GM23248 (cell line): ENCODE results near the gene KCNG2. TPM values are rescaled to one million over a fixed set of nuclear protein-coding genes. Genes with fewer than 3 reads are reported as not detected.

Source experiments
- DNase-seq: peaks from one replicate; pipeline ENCODE4 v3.0.0-alpha.2; 2015
- H2AFZ ChIP-seq: fragments of 200-600 bp; sonication (generic); 2 replicates; pipeline ENCODE4 v1.6.1; 2016; ENCODE audit warnings: antibody characterized with exemption
- H3F3A ChIP-seq: fragments of 200-600 bp; sonication (generic); 2 replicates; pipeline ENCODE4 v1.6.1; 2016; ENCODE audit warnings: mild to moderate bottlenecking, antibody characterized with exemption, mixed run types; ENCODE audit not compliant: insufficient read depth
- H3K27ac ChIP-seq: fragments of 200-600 bp; sonication (generic); 2 replicates; pipeline ENCODE4 v1.5.1; 2016; ENCODE audit warnings: mild to moderate bottlenecking
- H3K27me3 ChIP-seq: fragments of 200-600 bp; sonication (generic); replicated peaks from 2 replicates; pipeline ENCODE4 v1.6.1; 2016; ENCODE audit warnings: mild to moderate bottlenecking; ENCODE audit not compliant: insufficient read depth
- H3K36me3 ChIP-seq: fragments of 200-600 bp; sonication (generic); 2 replicates; pipeline ENCODE4 v1.6.1; 2016; ENCODE audit warnings: low read depth, mild to moderate bottlenecking
- H3K4me1 ChIP-seq: fragments of 200-600 bp; sonication (generic); 2 replicates; pipeline ENCODE4 v1.6.1; 2016; ENCODE audit warnings: mild to moderate bottlenecking; ENCODE audit not compliant: insufficient read depth
- H3K4me2 ChIP-seq: fragments of 200-600 bp; sonication (generic); one replicate; pipeline ENCODE4 v1.6.1; 2016; ENCODE audit warnings: mild to moderate bottlenecking; ENCODE audit not compliant: unreplicated experiment
- H3K4me3 ChIP-seq: fragments of 200-600 bp; sonication (generic); 2 replicates; pipeline ENCODE4 v1.5.1; 2016; ENCODE audit warnings: mild to moderate bottlenecking
- H3K79me2 ChIP-seq: fragments of 200-600 bp; sonication (generic); 2 replicates; pipeline ENCODE4 v1.6.1; 2016; ENCODE audit warnings: mild to moderate bottlenecking; ENCODE audit not compliant: insufficient read depth
- H3K9ac ChIP-seq: fragments of 200-600 bp; sonication (generic); 2 replicates; pipeline ENCODE4 v1.6.1; 2016; ENCODE audit warnings: mild to moderate bottlenecking
- H3K9me2 ChIP-seq: fragments of 200-600 bp; sonication (generic); 2 replicates; pipeline ENCODE4 v1.6.1; 2016; ENCODE audit warnings: mixed run types, mild to moderate bottlenecking, moderate library complexity; ENCODE audit not compliant: insufficient read depth
- H3K9me3 ChIP-seq: fragments of 200-600 bp; sonication (generic); one replicate; pipeline ENCODE4 v1.6.1; 2017; ENCODE audit warnings: low read depth
- H4K20me1 ChIP-seq: fragments of 200-600 bp; sonication (generic); 2 replicates; pipeline ENCODE4 v1.6.0; 2016; ENCODE audit not compliant: insufficient read depth
- EZH2 ChIP-seq: fragments of 200-600 bp; sonication (generic); IDR thresholded peaks from 2 replicates; pipeline ENCODE4 v1.6.1; 2018; ENCODE audit warnings: antibody characterized with exemption, mild to moderate bottlenecking; ENCODE audit not compliant: insufficient read depth, poor library complexity, severe bottlenecking
- EZH2phosphoT487 ChIP-seq: fragments of 200-600 bp; sonication (generic); IDR thresholded peaks from 2 replicates; pipeline ENCODE4 v1.6.1; 2018; ENCODE audit warnings: antibody characterized with exemption, moderate library complexity, mild to moderate bottlenecking, low read depth; ENCODE audit not compliant: insufficient read depth
- WGBS, 2 experiments: methylation state at CpG; one replicate each; pipeline ENCODE4 v1.1.6; 2015 to 2017; ENCODE audit warnings: low lambda C conversion rate in 2 of 2, low coverage in 1 of 2; ENCODE audit errors: missing lambda C conversion rate in 2 of 2; 5-methylcytosine and 5-hydroxymethylcytosine counted together
- in situ Hi-C: fragments of 300-500 bp; cut with MboI; formaldehyde crosslinking; loops from 2 replicates; pipeline ENCODE4 v1.15.0; 2020
- polyA plus RNA-seq: library from polyadenylated mRNA; unstranded; fragments of >200 nt; fragmentation: Nextera tagmentation; extraction: Ambion mirVana; gene quantifications from 2 replicates; pipeline ENCODE4 v1.2.1, GENCODE V29; 2016
- total RNA-seq: library from RNA; depleted of rRNA; stranded (reverse); fragments of >200 nt; shearing (Covaris generic); gene quantifications from 2 replicates; pipeline ENCODE4 v1.2.3, GENCODE V29; 2014

Gene KCNG2
- total and polyA plus RNA-seq, 2 experiments from 2014 or later = not detected

- Histone ChIP-seq H3K27me3 (peaks cover 48% of the 10 kb centered on the region), H3K4me1 (no peaks in the 10 kb centered on the region), H3K79me2 (no peaks in the 10 kb centered on the region), H3K9ac (no peak overlapping the region), H4K20me1 (no peaks in the 10 kb centered on the region), H3K9me2 (no peaks in the 10 kb centered on the region), H2AFZ (no peak overlapping the region), H3K9me3 (no peaks in the 10 kb centered on the region), H3K27ac (no peak overlapping the region), H3K36me3 (no peaks in the 10 kb centered on the region), H3F3A (no peaks in the 10 kb centered on the region), H3K4me2 (no peak overlapping the region), H3K4me3 (no peak overlapping the region)
- DNase-seq = no peak
- in situ Hi-C loops = no loop called here
- 38 to 39% methylated on average over 9 of the region's 9 CpGs for WGBS, 2 experiments
- TF ChIP-seq EZH2phosphoT487 (no peak), EZH2 (no peak)
Measured at GRCh38 chr18:79815657-79816056, 17.9 kb downstream of the KCNG2 start.

- H3K4me1 ChIP-seq = no peaks in the 10 kb centered on the region
- H3K27ac ChIP-seq = no peak overlapping the region
- no peak overlapping the region for H3K4me3 ChIP-seq
- no peaks in the 10 kb centered on the region for H4K20me1 ChIP-seq
- H3K9me2 ChIP-seq = no peaks in the 10 kb centered on the region
- no peak for DNase-seq
- no peaks in the 10 kb centered on the region for H3K9me3 ChIP-seq
- peaks cover 50% of the 10 kb centered on the region for H3K27me3 ChIP-seq
- TF ChIP-seq EZH2 (no peak), EZH2phosphoT487 (no peak)
- no peak overlapping the region for H2AFZ ChIP-seq
- whole genome bisulfite sequencing, 2 experiments = 22 to 37% methylated on average over 7 to 14 of the region's 14 CpGs
- H3K79me2 ChIP-seq = no peaks in the 10 kb centered on the region
- in situ Hi-C loops = no loop called here
- H3K4me2 ChIP-seq = no peak overlapping the region
- no peaks in the 10 kb centered on the region for H3K36me3 ChIP-seq
- H3F3A ChIP-seq = no peaks in the 10 kb centered on the region
- H3K9ac ChIP-seq = no peak overlapping the region
Measured at GRCh38 chr18:79816092-79816491, 18.4 kb downstream of the KCNG2 start.

GRCh38 chr18:79816981-79817606 lies 19.4 kb downstream of the KCNG2 start:
- H3K9me2 ChIP-seq = no peaks in the 10 kb centered on the region

GRCh38 chr18:79817607-79817998 lies 19.9 kb downstream of the KCNG2 start:
- DNase-seq = no peak
- Histone ChIP-seq H2AFZ (no peak overlapping the region), H3K9ac (no peak overlapping the region), H3K27me3 (peaks cover 36% of the 10 kb centered on the region), H3K36me3 (no peaks in the 10 kb centered on the region), H3K27ac (no peak overlapping the region), H3K9me3 (no peaks in the 10 kb centered on the region), H3K4me2 (no peak overlapping the region), H3K79me2 (no peaks in the 10 kb centered on the region), H3F3A (no peaks in the 10 kb centered on the region), H4K20me1 (no peaks in the 10 kb centered on the region), H3K4me1 (no peaks in the 10 kb centered on the region), H3K9me2 (no peaks in the 10 kb centered on the region), H3K4me3 (no peak overlapping the region)
- in situ Hi-C loops = no loop called here
- no peak for TF ChIP-seq EZH2
- 53 to 59% methylated on average over 8 of the region's 8 CpGs for WGBS, 2 experiments

More at GRCh38 chr18:79816981-79817606, 19.4 kb downstream of the KCNG2 start:
- H3K4me3 ChIP-seq = no peak overlapping the region
- in situ Hi-C loops = no loop called here
- peaks cover 40% of the 10 kb centered on the region for H3K27me3 ChIP-seq
- no peak for DNase-seq
- H3K36me3 ChIP-seq = no peaks in the 10 kb centered on the region
- no peaks in the 10 kb centered on the region for H3K9me3 ChIP-seq
- H3K9ac ChIP-seq = no peak overlapping the region
- no peaks in the 10 kb centered on the region for H3F3A ChIP-seq
- H3K4me1 ChIP-seq = no peaks in the 10 kb centered on the region
- no peaks in the 10 kb centered on the region for H3K79me2 ChIP-seq
- no peak overlapping the region for H2AFZ ChIP-seq
- 52% methylated on average over 18 of the region's 18 CpGs for WGBS, 2 experiments
- H3K27ac ChIP-seq = no peak overlapping the region
- no peak overlapping the region for H3K4me2 ChIP-seq
- no peaks in the 10 kb centered on the region for H4K20me1 ChIP-seq
- TF ChIP-seq EZH2 (no peak), EZH2phosphoT487 (no peak)

GRCh38 chr18:79818036-79818435 lies 20.3 kb downstream of the KCNG2 start:
- H3K27me3 ChIP-seq = peaks cover 36% of the 10 kb centered on the region
- WGBS, 2 experiments = 40 to 44% methylated on average over 12 to 14 of the region's 14 CpGs
- no peaks in the 10 kb centered on the region for H3F3A ChIP-seq
- DNase-seq = peak; percentile 32
- no peaks in the 10 kb centered on the region for H3K36me3 ChIP-seq
- TF ChIP-seq EZH2 = no peak
- TF ChIP-seq EZH2phosphoT487 = no peak
- H3K9me3 ChIP-seq = no peaks in the 10 kb centered on the region
- H3K9ac ChIP-seq = no peak overlapping the region
- H3K4me1 ChIP-seq = no peaks in the 10 kb centered on the region
- no peaks in the 10 kb centered on the region for H3K9me2 ChIP-seq
- no peak overlapping the region for H3K4me3 ChIP-seq
- no peak overlapping the region for H2AFZ ChIP-seq
- no peak overlapping the region for H3K27ac ChIP-seq
- no peaks in the 10 kb centered on the region for H4K20me1 ChIP-seq
- H3K4me2 ChIP-seq = no peak overlapping the region
- H3K79me2 ChIP-seq = no peaks in the 10 kb centered on the region
- in situ Hi-C loops = no loop called here
